Esophagus muscularis mucosa (tissue), 4 donors: Measurements from ENCODE around the gene NAV2. TPM values are rescaled to one million over a fixed set of nuclear protein-coding genes. Genes with fewer than 3 reads are reported as not detected.

Experiments
- DNase-seq: peaks from one replicate; pipeline ENCODE4 v3.0.0-alpha.2; 2017; ENCODE audit errors: extremely low spot score
- H3K27ac ChIP-seq, 4 donors: fragments of 200-600 bp; sonication (generic); replicated peaks in 1 of 4; 1 replicate in 3 of 4; 2 replicates in 1 of 4; pipeline ENCODE4 v1.5.1; 2016 to 2019; ENCODE audit warnings: mild to moderate bottlenecking in 1 of 4
- H3K27me3 ChIP-seq, 4 donors: fragments of 200-600 bp; sonication (generic); one replicate each; pipeline versions ENCODE4 v1.5.1 to v1.6.0; 2016 to 2019
- H3K36me3 ChIP-seq, 4 donors: fragments of 200-600 bp; sonication (generic); one replicate each; pipeline ENCODE4 v1.5.1; 2016 to 2019
- H3K4me1 ChIP-seq, 4 donors: fragments of 200-600 bp; sonication (generic); one replicate each; pipeline ENCODE4 v1.5.1; 2016 to 2019
- H3K4me3 ChIP-seq, 4 donors: fragments of 200-600 bp; sonication (generic); 1 replicate in 2 of 4; 2 replicates in 2 of 4; pipeline ENCODE4 v1.5.1; 2016 to 2019; ENCODE audit warnings: mild to moderate bottlenecking in 4 of 4, moderate library complexity in 1 of 4
- H3K9me3 ChIP-seq, 4 donors: fragments of 200-600 bp; sonication (generic); 1 replicate in 3 of 4; 2 replicates in 1 of 4; pipeline ENCODE4 v1.5.1; 2016 to 2019
- EP300 ChIP-seq: sonication (generic); formaldehyde crosslinking; IDR thresholded peaks from one replicate; pipeline ENCODE4 v1.6.1; 2017; ENCODE audit warnings: antibody characterized with exemption
- POLR2A ChIP-seq: fragments of 450-650 bp; IDR thresholded peaks from one replicate; pipeline ENCODE4 v1.6.1; 2017; ENCODE audit warnings: antibody characterized with exemption, moderate library complexity, mild to moderate bottlenecking, low read depth
- POLR2AphosphoS5 ChIP-seq, 2 donors: sonication (generic); formaldehyde crosslinking; IDR thresholded peaks; one replicate each; pipeline ENCODE4 v1.6.1; 2017; ENCODE audit warnings: antibody characterized with exemption in 2 of 2
- WGBS: methylation state at CpG from one replicate; pipeline ENCODE4 v1.1.5; 2018; 5-methylcytosine and 5-hydroxymethylcytosine counted together
- intact Hi-C: fragments of 100-400 bp; cut with DNase I; formaldehyde crosslinking; loops from one replicate; pipeline ENCODE4 v1.15.1; 2023
- total RNA-seq, 4 donors: library from RNA; depleted of rRNA; stranded (reverse); fragments of >200 nt; gene quantifications; one replicate each; pipeline versions ENCODE4 v1.1.0 to v1.2.1, GENCODE V29; 2016
- TF ChIP-seq, protein P1 (sequence below), 3 experiments: fragments of 200-600 bp in 2 of 3; fragments of 450-650 bp in 1 of 3; sonication (generic) in 2 of 3; IDR thresholded peaks; one replicate each; pipeline ENCODE4 v1.5.1; 2017 to 2019; ENCODE audit warnings: antibody characterized with exemption in 3 of 3, mild to moderate bottlenecking in 2 of 3, moderate library complexity in 1 of 3

Gene NAV2
- total RNA-seq, 4 donors from 2014 or later: 21.9 to 57.0 (median 37.5) TPM

DNA sequence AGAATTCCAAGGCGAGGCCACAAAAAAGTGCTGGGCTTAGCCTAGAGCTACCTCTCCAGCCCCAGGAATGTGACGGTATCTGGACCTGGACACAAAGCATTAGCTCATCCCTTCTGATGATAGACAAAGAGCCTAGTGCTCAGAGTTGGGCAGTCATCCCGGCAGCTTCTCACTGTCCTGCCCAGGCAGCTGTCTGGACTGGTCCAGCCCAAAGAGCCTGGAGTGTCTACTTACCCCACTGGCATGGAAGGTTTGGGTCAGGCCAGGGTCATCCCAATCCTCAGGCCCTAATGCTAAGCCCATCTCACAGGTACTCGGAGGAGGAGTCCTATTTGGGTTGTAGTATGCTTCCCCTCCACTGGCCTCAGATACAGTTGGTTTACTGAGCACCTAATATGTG is 31.0 kb downstream of the NAV2 start:
- H3K36me3 ChIP-seq: peaks cover 0 to 15% (median 0%) of the 10 kb centered on the region in 4 donors
- WGBS: 100% methylated on average over 2 of the region's 4 CpGs
- no peaks in the 10 kb centered on the region for H3K9me3 ChIP-seq
- TF ChIP-seq POLR2A (no peak), POLR2AphosphoS5 (IDR thresholded peaks at IDR 0.05) (no peak), EP300 (no peak)
- TF ChIP-seq, protein P1, sequence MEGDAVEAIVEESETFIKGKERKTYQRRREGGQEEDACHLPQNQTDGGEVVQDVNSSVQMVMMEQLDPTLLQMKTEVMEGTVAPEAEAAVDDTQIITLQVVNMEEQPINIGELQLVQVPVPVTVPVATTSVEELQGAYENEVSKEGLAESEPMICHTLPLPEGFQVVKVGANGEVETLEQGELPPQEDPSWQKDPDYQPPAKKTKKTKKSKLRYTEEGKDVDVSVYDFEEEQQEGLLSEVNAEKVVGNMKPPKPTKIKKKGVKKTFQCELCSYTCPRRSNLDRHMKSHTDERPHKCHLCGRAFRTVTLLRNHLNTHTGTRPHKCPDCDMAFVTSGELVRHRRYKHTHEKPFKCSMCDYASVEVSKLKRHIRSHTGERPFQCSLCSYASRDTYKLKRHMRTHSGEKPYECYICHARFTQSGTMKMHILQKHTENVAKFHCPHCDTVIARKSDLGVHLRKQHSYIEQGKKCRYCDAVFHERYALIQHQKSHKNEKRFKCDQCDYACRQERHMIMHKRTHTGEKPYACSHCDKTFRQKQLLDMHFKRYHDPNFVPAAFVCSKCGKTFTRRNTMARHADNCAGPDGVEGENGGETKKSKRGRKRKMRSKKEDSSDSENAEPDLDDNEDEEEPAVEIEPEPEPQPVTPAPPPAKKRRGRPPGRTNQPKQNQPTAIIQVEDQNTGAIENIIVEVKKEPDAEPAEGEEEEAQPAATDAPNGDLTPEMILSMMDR (IDR thresholded peaks at IDR 0.05): no peak
- H3K4me1 ChIP-seq: peaks cover 12 to 61% (median 41%) of the 10 kb centered on the region in 4 donors
- no peaks in the 10 kb centered on the region for H3K27me3 ChIP-seq
- no peak for DNase-seq
- no peak overlapping the region for H3K4me3 ChIP-seq
- intact Hi-C loops: loop anchor here (2.0 to 10.0 kb wide), 3 partner anchors 159 to 429 kb away; no protein-coding TSS in a partner anchor
- no peak overlapping the region for H3K27ac ChIP-seq

GRCh38 chr11:19744130-19744529 is 31.5 kb downstream of the NAV2 start:
- peaks cover 0 to 15% (median 0%) of the 10 kb centered on the region in 4 donors for H3K36me3 ChIP-seq
- H3K4me1 ChIP-seq: peaks cover 12 to 60% (median 40%) of the 10 kb centered on the region in 4 donors
- H3K27ac ChIP-seq: no peak overlapping the region
- no peak for DNase-seq
- intact Hi-C loops: loop anchor here (5.0 to 10.0 kb wide), 2 partner anchors 158 to 429 kb away; no protein-coding TSS in a partner anchor
- H3K27me3 ChIP-seq: no peaks in the 10 kb centered on the region
- TF ChIP-seq, protein P1 (IDR thresholded peaks at IDR 0.05): no peak
- no peak for TF ChIP-seq EP300
- no peak for TF ChIP-seq POLR2A
- no peaks in the 10 kb centered on the region for H3K9me3 ChIP-seq
- H3K4me3 ChIP-seq: no peak overlapping the region

- 82% methylated on average over 3 of the region's 3 CpGs for WGBS
- Histone ChIP-seq H3K4me3 (no peak overlapping the region), H3K36me3 (peaks cover 0 to 15% (median 0%) of the 10 kb centered on the region in 4 donors), H3K27ac (no peak overlapping the region), H3K27me3 (no peaks in the 10 kb centered on the region), H3K9me3 (no peaks in the 10 kb centered on the region), H3K4me1 (peaks cover 4 to 49% (median 26%) of the 10 kb centered on the region in 4 donors)
- no peak for TF ChIP-seq POLR2AphosphoS5 (IDR thresholded peaks at IDR 0.05)
- no peak for TF ChIP-seq POLR2A
- TF ChIP-seq EP300: no peak
- TF ChIP-seq, protein P1 (IDR thresholded peaks at IDR 0.05): no peak
- intact Hi-C loops: loop anchor here (10.0 kb wide), 1 partner anchor 431 kb away; no protein-coding TSS in a partner anchor
- DNase-seq: no peak
Measured at GRCh38 chr11:19746086-19746485, 33.4 kb downstream of the NAV2 start.

DNA sequence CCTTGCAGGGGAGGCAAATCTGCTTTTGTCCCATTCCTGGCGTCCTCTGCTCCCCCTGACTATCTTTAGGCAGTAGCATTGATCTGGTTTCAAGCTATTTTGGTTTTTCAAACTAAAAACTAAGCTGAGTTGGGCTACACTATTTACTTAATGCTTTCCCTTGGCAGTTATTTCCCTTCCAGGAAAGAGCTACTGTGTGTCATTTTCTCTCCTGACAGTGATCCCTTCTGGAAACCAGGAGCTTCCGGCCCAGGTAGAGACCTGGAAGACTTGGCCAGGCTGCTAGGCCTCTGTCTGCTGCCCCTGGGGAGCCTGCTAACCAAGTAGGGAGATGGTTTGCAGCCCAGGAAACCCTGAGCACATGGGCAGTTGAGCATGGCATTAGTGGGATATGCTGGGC is 35.0 kb downstream of the NAV2 start:
- DNase-seq: no peak
- TF ChIP-seq POLR2AphosphoS5 (IDR thresholded peaks at IDR 0.05) (no peak), POLR2A (no peak), EP300 (no peak)
- TF ChIP-seq, protein P1 (IDR thresholded peaks at IDR 0.05): no peak
- Histone ChIP-seq H3K27me3 (no peaks in the 10 kb centered on the region), H3K4me3 (no peak overlapping the region), H3K9me3 (no peaks in the 10 kb centered on the region), H3K36me3 (peaks cover 0 to 15% (median 0%) of the 10 kb centered on the region in 4 donors), H3K4me1 (peaks cover 0 to 35% (median 20%) of the 10 kb centered on the region in 4 donors), H3K27ac (no peak overlapping the region)
- intact Hi-C loops: loop anchor here (10.0 kb wide), 1 partner anchor 433 kb away; no protein-coding TSS in a partner anchor
- 96% methylated on average over 2 of the region's 2 CpGs for WGBS

DNA sequence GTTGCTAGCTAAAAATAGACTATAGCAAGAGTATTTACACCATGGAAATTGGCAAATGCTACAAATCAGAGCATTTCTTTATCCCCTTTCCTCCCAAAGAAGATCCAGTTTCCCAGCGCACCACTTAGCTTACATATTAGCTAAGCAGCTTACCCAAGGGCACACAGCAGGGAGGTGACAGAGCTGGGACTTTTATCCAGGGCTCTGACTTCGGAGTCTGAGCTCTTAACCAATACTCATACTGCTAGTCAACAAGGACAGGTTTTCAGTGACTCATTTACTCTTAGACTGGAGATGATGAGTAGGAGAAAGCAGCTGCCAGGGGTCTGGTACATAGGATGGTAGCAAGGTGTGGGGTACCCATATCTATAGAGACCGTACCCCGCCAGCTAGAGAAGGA is 38.4 kb downstream of the NAV2 start:
- DNase-seq: no peak
- whole genome bisulfite sequencing: 94% methylated on average over 4 of the region's 4 CpGs
- Histone ChIP-seq H3K4me1 (peaks cover 0 to 32% (median 24%) of the 10 kb centered on the region in 4 donors), H3K9me3 (no peaks in the 10 kb centered on the region), H3K4me3 (no peak overlapping the region), H3K27ac (no peak overlapping the region), H3K27me3 (no peaks in the 10 kb centered on the region), H3K36me3 (peaks cover 0 to 6% (median 0%) of the 10 kb centered on the region in 4 donors)
- intact Hi-C loops: no loop called here
- TF ChIP-seq POLR2AphosphoS5 (IDR thresholded peaks at IDR 0.05): no peak
